NCI-H460 (cell line): ENCODE results near the gene USP49. TPM values are rescaled to one million over a fixed set of nuclear protein-coding genes. Genes with fewer than 3 reads are reported as not detected.

Source experiments
- small RNA-seq, 2 experiments: library from RNA; depleted of rRNA; stranded (forward); fragments of <200 nt; gene quantifications; one replicate each; pipeline ENCODE3, GENCODE V24; 2014
- total RNA-seq: library from RNA; depleted of rRNA; stranded (reverse); fragments of >200 nt; shearing (Covaris generic); gene quantifications from 2 replicates; pipeline ENCODE4 v1.2.3, GENCODE V29; 2014; rRNA removed

USP49 gene
- total RNA-seq, 1 experiment from 2014 or later: 3.1 TPM

Small RNA genes within 50 kb of the gene (small RNA-seq; reads per million reads assigned to genes)
- gene AL365205.2 (0 reads per million in 2 experiments), gene AL365205.3 (0 reads per million in 2 experiments), gene RF00019 (0 reads per million in 2 experiments), gene RF00393 (0 to 0.02 reads per million in 2 experiments)

Other genes starting within 250 kb of the USP49 start
- 3.1 and 4.6 TPM in 2 replicates for gene TFEB, start 159.8 kb downstream of the USP49 start, total RNA-seq
- gene PGC, start 148.0 kb downstream of the USP49 start, total RNA-seq: not detected in 2 replicates
- gene FRS3, start 115.5 kb downstream of the USP49 start, total RNA-seq: 1.2 and 2.5 TPM in 2 replicates
- gene PRICKLE4, start 114.6 kb downstream of the USP49 start, total RNA-seq: 0.40 and 1.2 TPM in 2 replicates
- 129 and 142 TPM in 2 replicates for gene TOMM6, start 107.7 kb downstream of the USP49 start, total RNA-seq
- 19.8 and 21.2 TPM in 2 replicates for gene MED20, start 25.8 kb upstream of the USP49 start, total RNA-seq
- gene BYSL, start 26.1 kb upstream of the USP49 start, total RNA-seq: 21.4 and 25.1 TPM in 2 replicates
- gene CCND3, start 46.4 kb upstream of the USP49 start, total RNA-seq: 18.9 and 19.8 TPM in 2 replicates
- 15.6 and 18.9 TPM in 2 replicates for gene TAF8, start 155.1 kb upstream of the USP49 start, total RNA-seq
- not detected in 2 replicates for gene C6orf132, start 247.2 kb upstream of the USP49 start, total RNA-seq